Measurements from ENCODE around the gene PPP1R14B.

Gene PPP1R14B

GRCh38 chr11:64252003-64252872, 5.5 kb upstream of the PPP1R14B start:
- TF ChIP-seq, protein P1, sequence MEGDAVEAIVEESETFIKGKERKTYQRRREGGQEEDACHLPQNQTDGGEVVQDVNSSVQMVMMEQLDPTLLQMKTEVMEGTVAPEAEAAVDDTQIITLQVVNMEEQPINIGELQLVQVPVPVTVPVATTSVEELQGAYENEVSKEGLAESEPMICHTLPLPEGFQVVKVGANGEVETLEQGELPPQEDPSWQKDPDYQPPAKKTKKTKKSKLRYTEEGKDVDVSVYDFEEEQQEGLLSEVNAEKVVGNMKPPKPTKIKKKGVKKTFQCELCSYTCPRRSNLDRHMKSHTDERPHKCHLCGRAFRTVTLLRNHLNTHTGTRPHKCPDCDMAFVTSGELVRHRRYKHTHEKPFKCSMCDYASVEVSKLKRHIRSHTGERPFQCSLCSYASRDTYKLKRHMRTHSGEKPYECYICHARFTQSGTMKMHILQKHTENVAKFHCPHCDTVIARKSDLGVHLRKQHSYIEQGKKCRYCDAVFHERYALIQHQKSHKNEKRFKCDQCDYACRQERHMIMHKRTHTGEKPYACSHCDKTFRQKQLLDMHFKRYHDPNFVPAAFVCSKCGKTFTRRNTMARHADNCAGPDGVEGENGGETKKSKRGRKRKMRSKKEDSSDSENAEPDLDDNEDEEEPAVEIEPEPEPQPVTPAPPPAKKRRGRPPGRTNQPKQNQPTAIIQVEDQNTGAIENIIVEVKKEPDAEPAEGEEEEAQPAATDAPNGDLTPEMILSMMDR (conservative IDR thresholded peaks at IDR 0.05; ENCODE audit: low read length): peak; percentile 54
- peak overlapping the region; percentile 78 for H3K4me3 ChIP-seq (ENCODE audit: low read length)
- peak; percentile 34 for DNase-seq (ENCODE audit: low read depth)

DNA sequence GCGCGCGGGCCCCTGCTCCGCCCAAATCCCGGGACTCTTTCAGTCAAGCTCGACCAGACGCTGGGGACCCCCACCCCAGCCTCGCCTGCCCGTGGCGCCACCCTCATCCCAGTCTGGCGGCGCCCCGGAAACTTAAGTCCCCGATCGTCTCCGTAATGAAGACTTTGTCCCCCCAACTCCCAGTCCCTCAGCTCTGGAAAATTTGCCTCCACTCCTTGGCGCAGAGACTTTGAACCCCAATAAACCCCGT, 4.9 kb upstream of the PPP1R14B start:
- no peak for DNase-seq (ENCODE audit: low read depth)
- TF ChIP-seq, protein P1 (conservative IDR thresholded peaks at IDR 0.05; ENCODE audit: low read length): no peak
- H3K4me3 ChIP-seq (ENCODE audit: low read length): peak overlapping the region; percentile 78

DNA sequence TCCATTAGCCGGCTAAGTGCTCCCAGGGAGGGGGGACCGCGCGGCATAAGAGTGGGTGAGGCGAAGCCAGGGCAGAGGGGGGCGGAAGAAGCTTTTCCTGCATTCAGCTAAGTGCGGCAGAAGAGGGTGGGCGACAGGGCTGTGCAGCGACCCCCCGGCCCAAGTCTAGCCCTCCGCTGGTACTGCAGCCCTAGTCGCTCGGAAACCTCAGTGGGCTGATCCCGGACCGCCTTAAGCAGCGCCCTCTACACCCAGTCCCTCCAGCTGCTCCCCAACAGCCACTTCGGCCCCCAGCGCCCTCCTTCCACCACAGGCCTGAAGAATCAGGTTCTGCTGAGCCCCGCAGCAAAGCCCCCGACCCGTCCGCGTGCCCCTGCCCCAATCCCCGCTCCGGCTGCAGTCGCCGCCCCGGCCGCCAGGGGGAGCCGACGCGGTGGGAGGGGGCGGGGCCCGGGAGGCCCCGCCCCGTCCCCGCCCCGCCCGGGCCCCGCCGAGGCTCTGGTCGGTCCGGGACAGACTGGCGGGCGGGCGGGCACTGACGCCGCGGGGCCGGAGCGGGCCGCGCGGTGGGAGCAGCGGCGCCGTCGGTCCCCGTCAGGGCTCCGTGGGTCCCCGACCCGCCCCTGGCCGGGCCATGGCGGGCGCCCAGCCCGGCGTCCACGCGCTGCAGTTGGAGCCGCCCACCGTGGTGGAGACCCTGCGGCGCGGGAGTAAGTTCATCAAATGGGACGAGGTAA, 4.4 kb upstream of the PPP1R14B start, which contains the start of gene PLCB3:
Gene PLCB3, plus strand, starts transcription at position 515 of the 737 bp plus-strand sequence. Its CDS starts 120 bp downstream, at position 635.
- DNase-seq (ENCODE audit: low read depth): peak; percentile 37
- peak within 1 kb of the TSS; percentile 78 for H3K4me3 ChIP-seq (ENCODE audit: low read length)
- TF ChIP-seq, protein P1 (conservative IDR thresholded peaks at IDR 0.05; ENCODE audit: low read length): peak; percentile 43

DNA sequence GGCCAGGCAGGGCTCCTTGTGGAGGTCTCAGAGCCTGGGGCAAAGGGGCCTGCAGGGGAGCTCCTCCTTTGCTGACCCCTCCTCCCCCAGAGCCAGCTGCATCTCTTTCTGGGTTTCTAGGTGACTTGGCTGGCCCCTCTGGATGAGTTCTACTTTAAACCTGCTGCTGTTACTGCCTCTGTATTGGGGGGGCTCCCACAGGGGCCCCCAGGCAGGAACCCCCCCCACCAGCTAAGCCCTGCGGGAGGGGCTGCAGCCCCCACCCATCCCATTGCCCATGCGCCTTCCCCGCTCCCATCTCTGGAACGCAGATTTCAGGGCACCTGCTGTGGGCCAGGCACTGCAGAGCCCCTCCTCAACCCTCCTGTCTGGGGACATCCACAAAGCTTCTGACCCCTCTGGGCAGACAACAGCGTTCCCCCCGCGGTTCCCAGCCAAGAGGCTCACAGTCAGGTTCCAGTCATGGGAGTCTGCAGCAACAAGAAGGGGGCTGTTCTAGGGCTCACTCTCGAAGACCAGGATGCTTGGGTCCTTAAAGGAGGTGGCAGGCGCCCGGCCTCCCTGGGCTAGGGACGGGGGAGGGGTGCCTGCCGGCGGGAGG, 3.8 kb upstream of the PPP1R14B start:
- DNase-seq (ENCODE audit: low read depth): no peak

GRCh38 chr11:64249563-64250414, 3.0 kb upstream of the PPP1R14B start:
- no peak for DNase-seq (ENCODE audit: low read depth)
- no peak overlapping the region for H3K4me3 ChIP-seq (ENCODE audit: low read length)
- TF ChIP-seq, protein P1 (conservative IDR thresholded peaks at IDR 0.05; ENCODE audit: low read length): no peak

More for the DNA sequence above, 3.8 kb upstream of the PPP1R14B start:
- TF ChIP-seq, protein P1 (conservative IDR thresholded peaks at IDR 0.05; ENCODE audit: low read length): no peak
- H3K4me3 ChIP-seq (ENCODE audit: low read length): peak overlapping the region; percentile 67

- no peak overlapping the region for H3K4me3 ChIP-seq (ENCODE audit: low read length)
- TF ChIP-seq, protein P1 (conservative IDR thresholded peaks at IDR 0.05; ENCODE audit: low read length): no peak
- DNase-seq (ENCODE audit: low read depth): no peak
These were observed 2.3 kb upstream of the PPP1R14B start for GRCh38 chr11:64249038-64249437.

Measured in AG10803 (cell line).